ENCODE data around the gene NSG2.

Gene NSG2

GRCh38 chr5:174109698-174110260, 64.3 kb downstream of the NSG2 start:
- TF ChIP-seq CTCF (IDR thresholded peaks at IDR 0.05; ENCODE audit: low read depth, low read length) = no peak
- no peak for DNase-seq (ENCODE audit: low read depth in 2 of 2)
- H3K4me3 ChIP-seq (replicated peaks in 1 of 2; ENCODE audit: low read depth in 2 of 2, low read length in 2 of 2) = no peak overlapping the region

- no peak for DNase-seq (ENCODE audit: low read depth in 2 of 2)
- no peak overlapping the region for H3K4me3 ChIP-seq (replicated peaks in 1 of 2; ENCODE audit: low read depth in 2 of 2, low read length in 2 of 2)
- TF ChIP-seq CTCF (IDR thresholded peaks at IDR 0.05; ENCODE audit: low read depth, low read length) = no peak
Measured at GRCh38 chr5:174110310-174110709, 64.8 kb downstream of the NSG2 start.

- no peak overlapping the region for H3K4me3 ChIP-seq (replicated peaks in 1 of 2; ENCODE audit: low read depth in 2 of 2, low read length in 2 of 2)
- DNase-seq (ENCODE audit: low read depth in 2 of 2) = no peak
- no peak for TF ChIP-seq CTCF (IDR thresholded peaks at IDR 0.05; ENCODE audit: low read depth, low read length)
Measured at GRCh38 chr5:174111287-174111973, 65.9 kb downstream of the NSG2 start.

GRCh38 chr5:174115226-174115625, 69.7 kb downstream of the NSG2 start:
- no peak for DNase-seq (ENCODE audit: low read depth in 2 of 2)
- no peak overlapping the region for H3K4me3 ChIP-seq (replicated peaks in 1 of 2; ENCODE audit: low read depth in 2 of 2, low read length in 2 of 2)
- TF ChIP-seq CTCF (IDR thresholded peaks at IDR 0.05; ENCODE audit: low read depth, low read length) = no peak

- no peak for TF ChIP-seq CTCF (IDR thresholded peaks at IDR 0.05; ENCODE audit: low read depth, low read length)
- H3K4me3 ChIP-seq (replicated peaks in 1 of 2; ENCODE audit: low read depth in 2 of 2, low read length in 2 of 2) = no peak overlapping the region
- no peak for DNase-seq (ENCODE audit: low read depth in 2 of 2)
Measured at GRCh38 chr5:174118823-174119467, 73.4 kb downstream of the NSG2 start.

GRCh38 chr5:174119468-174119881, 74.0 kb downstream of the NSG2 start:
- TF ChIP-seq CTCF (IDR thresholded peaks at IDR 0.05; ENCODE audit: low read depth, low read length) = no peak
- DNase-seq (ENCODE audit: low read depth in 2 of 2) = no peak
- no peak overlapping the region for H3K4me3 ChIP-seq (replicated peaks in 1 of 2; ENCODE audit: low read depth in 2 of 2, low read length in 2 of 2)
